Trophoblast cell (in vitro differentiated cells and primary cell): Measurements from ENCODE around the gene EXOC4.
A peak's percentile ranks its signal among the peaks of the same experiment; 100 is the strongest.

Experiments used
- DNase-seq, 2 donors: peaks; one replicate each; pipeline ENCODE4 v3.0.0-alpha.2; 2016
- H2AFZ ChIP-seq: 2 replicates; pipeline ENCODE4 v1.6.1; 2013; ENCODE audit warnings: low read length, moderate library complexity, mild to moderate bottlenecking; ENCODE audit not compliant: insufficient read depth, poor library complexity
- H2AK5ac ChIP-seq: 2 replicates; pipeline ENCODE4 v1.6.1; 2013; ENCODE audit warnings: mild to moderate bottlenecking, low read length
- H2BK120ac ChIP-seq: 2 replicates; pipeline ENCODE4 v1.6.1; 2013; ENCODE audit warnings: low read length, mild to moderate bottlenecking, moderate library complexity; ENCODE audit not compliant: insufficient read depth, poor library complexity
- H2BK12ac ChIP-seq: 2 replicates; pipeline ENCODE4 v1.6.1; 2013; ENCODE audit warnings: mild to moderate bottlenecking, low read length, moderate library complexity
- H2BK5ac ChIP-seq: 2 replicates; pipeline ENCODE4 v1.6.1; 2013; ENCODE audit warnings: low read length, low read depth, moderate library complexity, mild to moderate bottlenecking; ENCODE audit not compliant: poor library complexity
- H3K14ac ChIP-seq: 2 replicates; pipeline ENCODE4 v1.6.1; 2013; ENCODE audit warnings: mild to moderate bottlenecking, low read length
- H3K18ac ChIP-seq: 2 replicates; pipeline ENCODE4 v1.6.1; 2013; ENCODE audit warnings: mild to moderate bottlenecking, low read length
- H3K23ac ChIP-seq: 2 replicates; pipeline ENCODE4 v1.6.1; 2013; ENCODE audit warnings: low read length
- H3K27ac ChIP-seq: 2 replicates; pipeline ENCODE4 v1.5.1; 2013; ENCODE audit warnings: low read depth, mild to moderate bottlenecking, inconsistent platforms, low read length, moderate library complexity
- H3K27me3 ChIP-seq: 2 replicates; pipeline ENCODE4 v1.6.1; 2013; ENCODE audit warnings: inconsistent platforms, mild to moderate bottlenecking, low read length, moderate library complexity; ENCODE audit not compliant: insufficient read depth
- H3K36me3 ChIP-seq, 2 experiments: 1 replicate in 1 of 2; 2 replicates in 1 of 2; pipeline ENCODE4 v1.6.1; 2013; ENCODE audit warnings: low read length in 2 of 2, mild to moderate bottlenecking in 2 of 2, moderate library complexity in 1 of 2; ENCODE audit not compliant: insufficient read depth in 2 of 2, control insufficient read depth in 1 of 2
- H3K4ac ChIP-seq: 2 replicates; pipeline ENCODE4 v1.6.1; 2013; ENCODE audit warnings: low read depth, mild to moderate bottlenecking, low read length, moderate library complexity
- H3K4me1 ChIP-seq, 2 experiments: 1 replicate in 1 of 2; 2 replicates in 1 of 2; pipeline ENCODE4 v1.6.1; 2013; ENCODE audit warnings: low read length in 2 of 2, mild to moderate bottlenecking in 2 of 2, moderate library complexity in 1 of 2; ENCODE audit not compliant: insufficient read depth in 2 of 2, control insufficient read depth in 1 of 2
- H3K4me2 ChIP-seq: 2 replicates; pipeline ENCODE4 v1.6.1; 2013; ENCODE audit warnings: inconsistent platforms, mild to moderate bottlenecking, low read length, moderate library complexity
- H3K4me3 ChIP-seq: 2 replicates; pipeline ENCODE4 v1.5.1; 2013; ENCODE audit warnings: mild to moderate bottlenecking, low read depth, low read length, inconsistent platforms
- H3K79me1 ChIP-seq: one replicate; pipeline ENCODE4 v1.6.1; 2013; ENCODE audit warnings: low read length
- H3K79me2 ChIP-seq: 2 replicates; pipeline ENCODE4 v1.6.1; 2013; ENCODE audit warnings: low read length, mild to moderate bottlenecking; ENCODE audit not compliant: control insufficient read depth, insufficient read depth, poor library complexity
- H3K9ac ChIP-seq: 2 replicates; pipeline ENCODE4 v1.6.1; 2013; ENCODE audit warnings: mild to moderate bottlenecking, low read length
- H3K9me3 ChIP-seq: 2 replicates; pipeline ENCODE4 v1.6.1; 2013; ENCODE audit warnings: low read depth, mild to moderate bottlenecking, control low read depth, inconsistent platforms, low read length; ENCODE audit not compliant: insufficient read depth
- H4K12ac ChIP-seq: 2 replicates; pipeline ENCODE4 v1.6.1; 2013; ENCODE audit warnings: low read depth, mild to moderate bottlenecking, low read length, moderate library complexity
- H4K8ac ChIP-seq: 2 replicates; pipeline ENCODE4 v1.6.1; 2013; ENCODE audit warnings: low read depth, mild to moderate bottlenecking, low read length, moderate library complexity
- H4K91ac ChIP-seq: one replicate; pipeline ENCODE4 v1.6.1; 2013; ENCODE audit warnings: low read depth, mild to moderate bottlenecking, low read length, moderate library complexity
- WGBS: extraction: QIAGEN DNeasy Blood & Tissue Kit; methylation state at CpG from one replicate; pipeline ENCODE4 v1.1.7; 2013; ENCODE audit warnings: missing lambda C conversion rate; ENCODE audit not compliant: insufficient read length, insufficient coverage; ENCODE audit errors: extremely low coverage; 5-methylcytosine and 5-hydroxymethylcytosine counted together

Gene EXOC4

GRCh38 chr7:133705596-133705995 is 452.7 kb downstream of the EXOC4 start:
- Histone ChIP-seq H3K4ac (no peak overlapping the region), H2BK120ac (no peak overlapping the region), H4K8ac (no peak overlapping the region), H3K79me1 (no peaks in the 10 kb centered on the region), H2BK12ac (no peak overlapping the region), H3K14ac (no peak overlapping the region), H2AK5ac (no peak overlapping the region), H3K4me2 (no peak overlapping the region), H3K9ac (no peak overlapping the region), H3K18ac (no peak overlapping the region), H3K79me2 (no peaks in the 10 kb centered on the region), H2BK5ac (no peak overlapping the region), H3K23ac (no peak overlapping the region), H3K4me3 (no peak overlapping the region), H3K27me3 (no peaks in the 10 kb centered on the region), H3K9me3 (no peaks in the 10 kb centered on the region), H4K91ac (no peak overlapping the region), H2AFZ (no peak overlapping the region), H4K12ac (no peak overlapping the region), H3K27ac (no peak overlapping the region), H3K36me3 (no peaks in the 10 kb centered on the region), H3K4me1 (no peaks in the 10 kb centered on the region)
- peak; percentile 62 to 85 for DNase-seq
- whole genome bisulfite sequencing = no CpG with 5 or more reads among the region's 8 CpGs

GRCh38 chr7:133706016-133706415 is 453.1 kb downstream of the EXOC4 start:
- no peak overlapping the region for H3K14ac ChIP-seq
- H4K8ac ChIP-seq = no peak overlapping the region
- H3K9ac ChIP-seq = no peak overlapping the region
- no peak overlapping the region for H2AFZ ChIP-seq
- no peaks in the 10 kb centered on the region for H3K79me2 ChIP-seq
- H2BK120ac ChIP-seq = no peak overlapping the region
- no peak overlapping the region for H3K4me2 ChIP-seq
- H3K4me1 ChIP-seq = no peaks in the 10 kb centered on the region
- H2BK12ac ChIP-seq = no peak overlapping the region
- no peak overlapping the region for H3K18ac ChIP-seq
- no peak overlapping the region for H2BK5ac ChIP-seq
- DNase-seq = no peak
- no peaks in the 10 kb centered on the region for H3K36me3 ChIP-seq
- H3K23ac ChIP-seq = no peak overlapping the region
- H3K27me3 ChIP-seq = no peaks in the 10 kb centered on the region
- no peak overlapping the region for H3K4me3 ChIP-seq
- no peak overlapping the region for H3K4ac ChIP-seq
- no peaks in the 10 kb centered on the region for H3K79me1 ChIP-seq
- no peak overlapping the region for H2AK5ac ChIP-seq
- no peak overlapping the region for H3K27ac ChIP-seq
- no peak overlapping the region for H4K12ac ChIP-seq
- H4K91ac ChIP-seq = no peak overlapping the region
- H3K9me3 ChIP-seq = no peaks in the 10 kb centered on the region
- no CpG with 5 or more reads among the region's 1 CpG for WGBS

- Histone ChIP-seq H2BK120ac (no peak overlapping the region), H3K79me1 (no peaks in the 10 kb centered on the region), H2BK12ac (no peak overlapping the region), H3K14ac (no peak overlapping the region), H3K27ac (no peak overlapping the region), H2AFZ (no peak overlapping the region), H3K27me3 (no peaks in the 10 kb centered on the region), H3K79me2 (no peaks in the 10 kb centered on the region), H3K9ac (no peak overlapping the region), H4K8ac (no peak overlapping the region), H2AK5ac (no peak overlapping the region), H3K4me3 (no peak overlapping the region), H4K12ac (no peak overlapping the region), H3K18ac (no peak overlapping the region), H3K4me1 (no peaks in the 10 kb centered on the region), H3K4ac (no peak overlapping the region), H3K4me2 (no peak overlapping the region), H4K91ac (no peak overlapping the region), H3K36me3 (no peaks in the 10 kb centered on the region), H3K23ac (no peak overlapping the region), H3K9me3 (no peaks in the 10 kb centered on the region), H2BK5ac (no peak overlapping the region)
- no peak for DNase-seq
- no CpG with 5 or more reads among the region's 4 CpGs for WGBS
Observed at GRCh38 chr7:133709036-133709880, 456.4 kb downstream of the EXOC4 start.

DNA sequence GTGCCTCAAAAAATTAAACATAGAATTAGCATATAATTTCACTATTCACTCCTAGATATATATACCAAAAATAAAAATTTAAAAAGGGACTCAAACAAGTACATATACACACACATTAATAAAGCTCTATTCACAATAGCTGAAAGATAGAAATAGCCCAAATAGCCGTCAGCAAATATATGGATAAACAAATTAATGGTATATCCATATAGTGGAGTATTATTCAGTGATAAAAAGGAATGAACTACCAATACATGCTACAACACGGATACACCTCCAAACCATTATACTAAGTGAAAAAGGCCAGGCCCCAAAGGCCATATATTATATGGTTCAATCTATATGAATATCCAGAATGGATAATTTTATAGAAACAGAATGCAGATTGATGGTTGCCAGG is 459.7 kb downstream of the EXOC4 start:
- H2BK5ac ChIP-seq = no peak overlapping the region
- no peaks in the 10 kb centered on the region for H3K79me2 ChIP-seq
- no peak overlapping the region for H3K27ac ChIP-seq
- H3K23ac ChIP-seq = no peak overlapping the region
- no peak overlapping the region for H4K91ac ChIP-seq
- no peaks in the 10 kb centered on the region for H3K79me1 ChIP-seq
- H3K36me3 ChIP-seq = no peaks in the 10 kb centered on the region
- no peak for DNase-seq
- no peak overlapping the region for H4K12ac ChIP-seq
- H2AK5ac ChIP-seq = no peak overlapping the region
- H3K4me2 ChIP-seq = no peak overlapping the region
- H3K14ac ChIP-seq = no peak overlapping the region
- no peaks in the 10 kb centered on the region for H3K4me1 ChIP-seq
- H3K4ac ChIP-seq = no peak overlapping the region
- H3K9ac ChIP-seq = no peak overlapping the region
- no peak overlapping the region for H4K8ac ChIP-seq
- no peak overlapping the region for H2BK12ac ChIP-seq
- no peak overlapping the region for H2BK120ac ChIP-seq
- H3K18ac ChIP-seq = no peak overlapping the region
- no peaks in the 10 kb centered on the region for H3K9me3 ChIP-seq
- no peaks in the 10 kb centered on the region for H3K27me3 ChIP-seq
- no CpG with 5 or more reads among the region's 2 CpGs for WGBS
- no peak overlapping the region for H2AFZ ChIP-seq
- no peak overlapping the region for H3K4me3 ChIP-seq
